K562 treated with DMSO at 1 percent for 4 hours (cell line): ENCODE results near the gene CANX. TPM values are rescaled to one million over a fixed set of nuclear protein-coding genes. Genes with fewer than 3 reads are reported as not detected.

Experiments used
- total RNA-seq: library from RNA; unstranded; fragments of 300-600 nt; gene quantifications from 2 replicates; pipeline ENCODE4 v1.2.3, GENCODE V29; 2022; ENCODE audit not compliant: insufficient read depth

CANX gene
- total RNA-seq, result 265 and 279 TPM in 2 replicates

GRCh38 chr5:179698935-179699615 lies at the start of gene CANX:
TSS of gene CANX (plus strand) at chr5:179698967. CDS start at chr5:179705682, 6,715 bp downstream.

GRCh38 chr5:179680780-179681401 lies 17.9 kb upstream of the CANX start, which contains the start of gene CBY3:
TSS of gene CBY3 (minus strand) at chr5:179681034. CDS start at chr5:179680918, 116 bp downstream.

GRCh38 chr5:179732412-179732917 lies 33.7 kb downstream of the CANX start, which contains the start of gene MAML1:
TSS of gene MAML1 (plus strand) at chr5:179732822. CDS start at chr5:179733113, 291 bp downstream.

Other genes with a start within 250 kb of the CANX start
- 15.9 and 28.2 TPM in 2 replicates for gene RUFY1, start 148.4 kb upstream of the CANX start, total RNA-seq
- 182 and 260 TPM in 2 replicates for gene HNRNPH1, start 75.3 kb upstream of the CANX start, total RNA-seq
- not detected in 2 replicates for gene CBY3, start 17.9 kb upstream of the CANX start, total RNA-seq
- 12.9 and 17.1 TPM in 2 replicates for gene MAML1, start 33.9 kb downstream of the CANX start, total RNA-seq
- not detected in 2 replicates for gene LTC4S, start 95.0 kb downstream of the CANX start, total RNA-seq
- gene MGAT4B, start 107.9 kb downstream of the CANX start, total RNA-seq, result 140 and 190 TPM in 2 replicates
- gene SQSTM1, start 121.9 kb downstream of the CANX start, total RNA-seq, result 416 and 448 TPM in 2 replicates
- 13.5 and 22.2 TPM in 2 replicates for gene MRNIP, start 159.8 kb downstream of the CANX start, total RNA-seq
- gene TBC1D9B, start 208.9 kb downstream of the CANX start, total RNA-seq, result 30.2 and 34.9 TPM in 2 replicates